HepG2 (cell line): ENCODE data around the gene RUNX2.

Source experiments
- DR1 ChIP-seq: sonication (generic); formaldehyde crosslinking; IDR thresholded peaks from 2 replicates; pipeline ENCODE4 v1.8.0; 2021; ENCODE audit warnings: mild to moderate bottlenecking, missing genetic modification reagents, inconsistent platforms
- POLR2A ChIP-seq, 2 experiments: IDR thresholded peaks; 2 replicates each; pipeline ENCODE4 v1.6.1; 2011; ENCODE audit warnings: low read depth in 2 of 2, low read length in 2 of 2, mild to moderate bottlenecking in 1 of 2, moderate library complexity in 1 of 2; ENCODE audit not compliant: insufficient read depth in 1 of 2
- ZNF180 ChIP-seq: sonication (generic); formaldehyde crosslinking; IDR thresholded peaks from 2 replicates; pipeline ENCODE4 v1.4.0; 2020; ENCODE audit warnings: low read depth, missing genetic modification reagents, borderline replicate concordance
- ZNF407 ChIP-seq: sonication (generic); formaldehyde crosslinking; IDR thresholded peaks from one replicate; pipeline ENCODE4 v1.5.1; 2020; ENCODE audit warnings: mild to moderate bottlenecking, missing genetic modification reagents; ENCODE audit errors: not compliant biosample characterization

DNA sequence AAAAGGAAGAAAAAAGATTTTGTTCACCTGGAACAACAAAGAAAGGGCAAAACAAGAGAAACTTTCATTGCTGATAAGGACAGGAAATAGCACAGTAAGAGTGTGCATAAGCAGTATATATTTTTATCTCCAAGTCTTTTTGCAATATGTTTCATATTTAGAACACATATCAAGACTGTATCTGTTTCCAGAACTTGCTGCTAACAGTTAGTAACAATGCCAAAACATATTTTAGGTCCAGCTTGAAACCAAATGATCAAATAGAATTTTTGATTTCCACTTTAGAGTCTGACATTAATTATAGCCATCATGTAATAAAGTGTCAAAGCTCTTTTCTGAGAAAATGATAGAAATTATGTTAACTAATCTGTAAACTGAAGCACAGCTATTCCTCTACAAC lies 193.1 kb downstream of the RUNX2 start:
- no peak for TF ChIP-seq DR1
- TF ChIP-seq ZNF180 (CRISPR knock-in tag), result no peak
- TF ChIP-seq ZNF407 (CRISPR knock-in tag), result no peak
- no peak for TF ChIP-seq POLR2A (IDR thresholded peaks at IDR 0.05; ENCODE audit: insufficient read depth in 1 of 2, low read depth in 2 of 2, low read length in 2 of 2)
